Astrocyte (in vitro differentiated cells and primary cell): ENCODE results near the gene ARHGEF26.

Source experiments
- EZH2 ChIP-seq: IDR thresholded peaks from 2 replicates; pipeline ENCODE4 v1.6.1; 2012; ENCODE audit warnings: mild to moderate bottlenecking, low read length, inconsistent platforms; ENCODE audit not compliant: insufficient read depth
- TF ChIP-seq, protein P1 (sequence below): IDR thresholded peaks from 2 replicates; pipeline ENCODE4 v1.5.1; 2011; ENCODE audit warnings: low read depth, mild to moderate bottlenecking, inconsistent platforms, low read length, moderate library complexity; ENCODE audit not compliant: insufficient read depth

DNA sequence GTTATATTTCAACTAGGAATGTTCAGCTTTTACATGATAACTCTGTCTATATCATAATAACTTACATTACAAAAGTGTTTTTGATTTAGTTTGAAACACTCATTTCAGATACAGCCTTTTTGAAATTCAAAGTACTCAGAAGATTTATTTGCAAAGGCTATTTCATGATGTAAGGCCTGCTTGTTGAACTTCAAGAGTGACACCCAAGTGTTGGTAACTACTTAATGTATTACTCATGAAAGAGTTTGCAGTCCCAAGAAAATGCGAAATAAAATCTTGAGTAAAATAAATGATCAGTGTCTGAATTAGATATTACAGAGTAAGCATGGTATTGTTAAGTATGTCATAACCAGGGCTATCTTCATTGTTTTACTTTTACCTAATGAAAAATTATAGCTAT lies 35.3 kb downstream of the ARHGEF26 start:
- no peak for TF ChIP-seq EZH2
- TF ChIP-seq, protein P1, sequence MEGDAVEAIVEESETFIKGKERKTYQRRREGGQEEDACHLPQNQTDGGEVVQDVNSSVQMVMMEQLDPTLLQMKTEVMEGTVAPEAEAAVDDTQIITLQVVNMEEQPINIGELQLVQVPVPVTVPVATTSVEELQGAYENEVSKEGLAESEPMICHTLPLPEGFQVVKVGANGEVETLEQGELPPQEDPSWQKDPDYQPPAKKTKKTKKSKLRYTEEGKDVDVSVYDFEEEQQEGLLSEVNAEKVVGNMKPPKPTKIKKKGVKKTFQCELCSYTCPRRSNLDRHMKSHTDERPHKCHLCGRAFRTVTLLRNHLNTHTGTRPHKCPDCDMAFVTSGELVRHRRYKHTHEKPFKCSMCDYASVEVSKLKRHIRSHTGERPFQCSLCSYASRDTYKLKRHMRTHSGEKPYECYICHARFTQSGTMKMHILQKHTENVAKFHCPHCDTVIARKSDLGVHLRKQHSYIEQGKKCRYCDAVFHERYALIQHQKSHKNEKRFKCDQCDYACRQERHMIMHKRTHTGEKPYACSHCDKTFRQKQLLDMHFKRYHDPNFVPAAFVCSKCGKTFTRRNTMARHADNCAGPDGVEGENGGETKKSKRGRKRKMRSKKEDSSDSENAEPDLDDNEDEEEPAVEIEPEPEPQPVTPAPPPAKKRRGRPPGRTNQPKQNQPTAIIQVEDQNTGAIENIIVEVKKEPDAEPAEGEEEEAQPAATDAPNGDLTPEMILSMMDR = no peak
